PC-9 (cell line): ENCODE results near the gene JSRP1. TPM values are rescaled to one million over a fixed set of nuclear protein-coding genes. Genes with fewer than 3 reads are reported as not detected.

Source experiments
- BruUV-seq: library from RNA; stranded (reverse); fragments of 400-500 nt; replicated peaks from 2 replicates; lab custom pipeline; 2021; lab: Mats Ljungman, UMichigan
- CTCF ChIA-PET: fragments of 300-600 bp; sonication (Branson Sonifier 250); formaldehyde crosslinking; loops from one replicate; lab custom pipeline; 2022; ENCODE audit warnings: antibody characterized with exemption; lab: Charles Lee
- POLR2A ChIA-PET: fragments of 300-600 bp; sonication (Branson Sonifier 250); formaldehyde crosslinking; loops from one replicate; lab custom pipeline; 2022; ENCODE audit warnings: antibody characterized with exemption; ENCODE audit not compliant: unreplicated experiment; lab: Charles Lee
- DNase-seq, 2 experiments: peaks; one replicate each; pipeline versions ENCODE4 v3.0.0 to v3.0.0-alpha.2; 2015 to 2022; ENCODE audit warnings: mixed read lengths in 1 of 2
- H2AFZ ChIP-seq: fragments of 200-600 bp; sonication (generic); 2 replicates; pipeline ENCODE4 v1.8.1; 2017; ENCODE audit warnings: antibody characterized with exemption
- H3F3A ChIP-seq: fragments of 200-600 bp; sonication (generic); 2 replicates; pipeline ENCODE4 v1.8.1; 2017; ENCODE audit warnings: antibody characterized with exemption, mild to moderate bottlenecking, low read depth; ENCODE audit not compliant: insufficient read depth
- H3K27ac ChIP-seq: fragments of 200-600 bp; sonication (generic); 2 replicates; pipeline ENCODE4 v1.6.1; 2016; ENCODE audit warnings: mixed run types
- H3K27me3 ChIP-seq: fragments of 200-600 bp; sonication (generic); 2 replicates; pipeline ENCODE4 v1.6.1; 2016; ENCODE audit warnings: low read depth, mixed run types; ENCODE audit not compliant: insufficient read depth
- H3K36me3 ChIP-seq: fragments of 200-600 bp; sonication (generic); 2 replicates; pipeline ENCODE4 v1.6.1; 2016; ENCODE audit warnings: low read depth, mixed run types
- H3K4me1 ChIP-seq: fragments of 200-600 bp; sonication (generic); replicated peaks from 2 replicates; pipeline ENCODE4 v1.6.1; 2016; ENCODE audit warnings: mixed run types; ENCODE audit not compliant: insufficient read depth
- H3K4me2 ChIP-seq: fragments of 200-600 bp; sonication (generic); 2 replicates; pipeline ENCODE4 v1.6.1; 2017; ENCODE audit warnings: mixed run types
- H3K4me3 ChIP-seq: fragments of 200-600 bp; sonication (generic); 2 replicates; pipeline ENCODE4 v1.6.1; 2016; ENCODE audit warnings: mixed run types
- H3K79me2 ChIP-seq: fragments of 200-600 bp; sonication (generic); 2 replicates; pipeline ENCODE4 v1.6.1; 2017; ENCODE audit warnings: low read depth, mixed run types
- H3K9me2 ChIP-seq: fragments of 200-600 bp; sonication (generic); 2 replicates; pipeline ENCODE4 v1.8.1; 2017; ENCODE audit warnings: mild to moderate bottlenecking; ENCODE audit not compliant: insufficient read depth
- H3K9me3 ChIP-seq: fragments of 200-600 bp; sonication (generic); 2 replicates; pipeline ENCODE4 v1.8.1; 2016; ENCODE audit warnings: low read depth; ENCODE audit not compliant: insufficient read depth
- H4K20me1 ChIP-seq: fragments of 200-600 bp; sonication (generic); 2 replicates; pipeline ENCODE4 v1.8.1; 2017; ENCODE audit not compliant: insufficient read depth
- EZH2 ChIP-seq: fragments of 200-600 bp; sonication (generic); IDR thresholded peaks from 2 replicates; pipeline ENCODE4 v1.8.0; 2017; ENCODE audit warnings: antibody characterized with exemption, low read depth
- intact Hi-C: fragments of 100-400 bp; cut with micrococcal nuclease; formaldehyde crosslinking; loops from one replicate; pipeline ENCODE4 v1.10.0; 2022; ENCODE audit not compliant: unreplicated experiment
- total RNA-seq: library from RNA; stranded (reverse); gene quantifications from 2 replicates; pipeline ENCODE4 v1.2.3, GENCODE V29; 2021
- TF ChIP-seq, protein P1 (sequence below): fragments of 200-600 bp; sonication (generic); conservative IDR thresholded peaks from 2 replicates; pipeline ENCODE4 v1.6.1; 2017; ENCODE audit warnings: mixed run types, antibody characterized with exemption, mild to moderate bottlenecking, moderate library complexity

JSRP1 gene
- total RNA-seq, 1 experiment from 2014 or later = 1.1 TPM

DNA sequence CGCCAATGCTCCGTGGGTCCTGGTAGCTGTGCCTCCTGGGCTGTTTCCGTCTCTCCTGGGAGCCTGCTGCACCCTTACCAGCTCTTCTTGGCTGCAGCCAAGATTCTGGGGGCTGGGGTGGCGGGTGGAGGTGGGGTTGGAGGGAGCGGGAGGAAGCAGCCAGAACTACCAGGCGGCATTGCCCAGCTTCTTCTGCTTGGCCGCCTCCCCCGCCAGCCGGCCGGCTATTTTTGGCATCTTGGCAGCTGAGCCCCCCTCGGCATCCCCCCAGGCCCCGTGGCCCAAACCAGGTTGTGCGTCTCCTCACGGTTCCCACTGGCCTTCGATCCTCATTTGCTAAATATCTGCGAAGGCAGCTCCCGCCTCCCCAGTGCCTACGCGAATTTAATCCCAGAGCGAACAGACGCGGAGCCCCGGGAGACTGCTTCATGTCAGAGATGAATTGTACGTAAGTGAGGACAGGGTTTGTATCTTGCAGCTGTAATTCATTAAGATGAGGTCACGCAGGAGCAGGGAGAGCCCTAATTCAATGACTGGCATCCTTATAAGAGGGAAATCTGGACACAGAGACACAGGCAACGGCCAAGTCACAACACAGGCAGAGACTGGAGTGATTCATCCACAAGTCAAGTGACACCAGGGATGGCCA lies 38.6 kb upstream of the JSRP1 start:
- intact Hi-C loops = no loop called here
- no peak for DNase-seq
- Histone ChIP-seq H4K20me1 (no peaks in the 10 kb centered on the region), H2AFZ (no peak overlapping the region), H3K36me3 (no peaks in the 10 kb centered on the region), H3K27ac (no peak overlapping the region), H3K79me2 (no peaks in the 10 kb centered on the region), H3K4me2 (no peak overlapping the region), H3K27me3 (no peaks in the 10 kb centered on the region), H3K4me3 (no peak overlapping the region), H3F3A (no peaks in the 10 kb centered on the region), H3K4me1 (no peaks in the 10 kb centered on the region), H3K9me3 (no peaks in the 10 kb centered on the region), H3K9me2 (no peaks in the 10 kb centered on the region)
- ChIA-PET POLR2A (no interaction called here), CTCF (interaction anchor here (0.7 kb wide), 1 partner anchor 396 kb away, joined by 10 read pairs; no protein-coding TSS in a partner anchor)
- TF ChIP-seq, protein P1, sequence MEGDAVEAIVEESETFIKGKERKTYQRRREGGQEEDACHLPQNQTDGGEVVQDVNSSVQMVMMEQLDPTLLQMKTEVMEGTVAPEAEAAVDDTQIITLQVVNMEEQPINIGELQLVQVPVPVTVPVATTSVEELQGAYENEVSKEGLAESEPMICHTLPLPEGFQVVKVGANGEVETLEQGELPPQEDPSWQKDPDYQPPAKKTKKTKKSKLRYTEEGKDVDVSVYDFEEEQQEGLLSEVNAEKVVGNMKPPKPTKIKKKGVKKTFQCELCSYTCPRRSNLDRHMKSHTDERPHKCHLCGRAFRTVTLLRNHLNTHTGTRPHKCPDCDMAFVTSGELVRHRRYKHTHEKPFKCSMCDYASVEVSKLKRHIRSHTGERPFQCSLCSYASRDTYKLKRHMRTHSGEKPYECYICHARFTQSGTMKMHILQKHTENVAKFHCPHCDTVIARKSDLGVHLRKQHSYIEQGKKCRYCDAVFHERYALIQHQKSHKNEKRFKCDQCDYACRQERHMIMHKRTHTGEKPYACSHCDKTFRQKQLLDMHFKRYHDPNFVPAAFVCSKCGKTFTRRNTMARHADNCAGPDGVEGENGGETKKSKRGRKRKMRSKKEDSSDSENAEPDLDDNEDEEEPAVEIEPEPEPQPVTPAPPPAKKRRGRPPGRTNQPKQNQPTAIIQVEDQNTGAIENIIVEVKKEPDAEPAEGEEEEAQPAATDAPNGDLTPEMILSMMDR = no peak
- TF ChIP-seq EZH2 = no peak
- BruUV-seq = no TSS peak

- H3F3A ChIP-seq = no peaks in the 10 kb centered on the region
- TF ChIP-seq EZH2 = no peak
- TF ChIP-seq, protein P1 = no peak
- no peaks in the 10 kb centered on the region for H3K9me2 ChIP-seq
- H4K20me1 ChIP-seq = no peaks in the 10 kb centered on the region
- BruUV-seq = no TSS peak
- CTCF ChIA-PET = no interaction called here
- no peaks in the 10 kb centered on the region for H3K4me1 ChIP-seq
- H3K36me3 ChIP-seq = no peaks in the 10 kb centered on the region
- no peak overlapping the region for H3K4me2 ChIP-seq
- POLR2A ChIA-PET = no interaction called here
- no peaks in the 10 kb centered on the region for H3K27me3 ChIP-seq
- no peak overlapping the region for H3K27ac ChIP-seq
- H2AFZ ChIP-seq = no peak overlapping the region
- H3K9me3 ChIP-seq = no peaks in the 10 kb centered on the region
- no peaks in the 10 kb centered on the region for H3K79me2 ChIP-seq
- no peak for DNase-seq
- intact Hi-C loops = no loop called here
- H3K4me3 ChIP-seq = no peak overlapping the region
These were observed 35.1 kb upstream of the JSRP1 start for GRCh38 chr19:2291185-2291751.

GRCh38 chr19:2290441-2291184 lies 34.4 kb upstream of the JSRP1 start:
- H3K79me2 ChIP-seq = no peaks in the 10 kb centered on the region
- no peak overlapping the region for H3K4me2 ChIP-seq
- BruUV-seq = no TSS peak
- no peak overlapping the region for H3K4me3 ChIP-seq
- H2AFZ ChIP-seq = no peak overlapping the region
- no peaks in the 10 kb centered on the region for H3K4me1 ChIP-seq
- no peaks in the 10 kb centered on the region for H3F3A ChIP-seq
- no peak overlapping the region for H3K27ac ChIP-seq
- TF ChIP-seq EZH2 = no peak
- TF ChIP-seq, protein P1 = no peak
- DNase-seq = no peak
- H3K36me3 ChIP-seq = no peaks in the 10 kb centered on the region
- intact Hi-C loops = no loop called here
- CTCF ChIA-PET = no interaction called here
- no peaks in the 10 kb centered on the region for H3K27me3 ChIP-seq
- no peaks in the 10 kb centered on the region for H4K20me1 ChIP-seq
- no peaks in the 10 kb centered on the region for H3K9me3 ChIP-seq
- H3K9me2 ChIP-seq = no peaks in the 10 kb centered on the region
- POLR2A ChIA-PET = no interaction called here
